CD4-positive, alpha-beta T cell treated with Interleukin-4 for 4 hours (primary cell): ENCODE results near the gene RAB43.
"Not testable (repeated sequence)": the region's sequence is repeated elsewhere in the genome, so short reads cannot be mapped to it uniquely, and the experiment has no call there.

Experiments used
- DNase-seq: peaks from one replicate; pipeline ENCODE4 v3.0.0-alpha.2; 2020

Gene RAB43

DNA sequence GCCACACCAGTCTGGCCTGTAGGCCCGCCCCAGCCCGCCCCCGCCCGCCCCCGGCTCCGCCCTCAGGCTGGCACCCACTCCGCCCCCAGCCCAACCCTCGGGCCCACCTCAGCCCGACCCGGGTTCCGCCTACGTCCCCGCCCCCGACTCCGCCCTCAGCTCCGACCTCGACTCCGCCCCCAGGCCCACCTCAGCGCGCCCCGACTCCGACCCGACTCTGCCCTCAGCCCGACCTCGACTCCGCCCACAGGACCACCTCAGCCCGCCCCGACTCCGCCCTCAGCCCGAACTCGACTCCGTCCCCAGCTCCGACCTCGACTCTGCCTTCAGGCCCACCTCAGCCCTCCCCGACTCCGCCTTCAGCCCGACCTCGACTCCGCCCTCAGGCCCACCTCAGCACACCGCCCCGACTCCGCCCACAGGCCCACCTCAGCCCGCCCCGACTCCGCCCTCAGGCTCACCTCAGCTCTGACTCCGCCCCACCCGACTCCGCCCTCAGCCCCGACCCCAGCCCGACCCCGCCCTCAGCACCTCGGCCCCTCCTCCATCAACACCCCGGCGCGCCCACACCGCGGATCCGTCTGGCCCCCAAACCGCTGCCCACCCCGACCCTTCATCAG, at the start of gene RAB43:
RAB43 (minus strand) TSS at position 13 of the 620 bp plus-strand sequence. CDS start 315 bp downstream, outside the sequence.
- peak; percentile 79 for DNase-seq

DNA sequence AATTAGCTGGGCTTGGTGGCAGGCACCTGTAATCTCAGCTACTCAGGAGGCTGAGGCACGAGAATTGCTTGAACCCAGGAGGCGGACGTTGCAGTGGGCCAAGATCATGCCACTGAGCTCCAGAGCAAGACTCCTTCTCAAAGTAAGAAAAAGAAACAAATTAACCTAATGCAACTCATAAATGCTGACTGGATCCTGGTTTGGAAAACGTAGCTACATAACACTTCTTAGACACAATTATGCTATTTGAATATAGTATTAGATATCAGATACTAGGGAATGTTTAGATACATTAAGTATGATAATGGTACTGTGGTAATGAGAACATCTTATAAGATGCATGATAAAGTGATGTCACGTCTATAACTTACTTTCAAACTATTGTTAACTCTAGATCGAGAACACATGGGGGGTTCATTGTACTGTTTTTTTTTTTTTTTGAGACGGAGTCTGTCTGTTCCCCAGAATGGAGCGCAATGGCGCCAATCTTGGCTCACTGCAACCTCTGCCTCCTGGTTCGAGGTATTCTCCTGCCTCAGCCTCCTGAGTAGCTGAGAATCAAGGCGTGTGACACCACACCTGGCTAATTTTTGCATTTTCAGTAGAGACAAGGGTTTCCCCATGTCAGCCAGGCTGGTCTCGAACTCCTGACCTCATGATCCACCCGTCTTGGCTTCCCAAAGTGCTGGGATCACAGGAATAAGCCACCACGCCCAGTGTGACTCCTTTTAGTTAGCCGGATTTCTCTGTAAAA, 45.2 kb upstream of the RAB43 start:
- DNase-seq = no peak

DNA sequence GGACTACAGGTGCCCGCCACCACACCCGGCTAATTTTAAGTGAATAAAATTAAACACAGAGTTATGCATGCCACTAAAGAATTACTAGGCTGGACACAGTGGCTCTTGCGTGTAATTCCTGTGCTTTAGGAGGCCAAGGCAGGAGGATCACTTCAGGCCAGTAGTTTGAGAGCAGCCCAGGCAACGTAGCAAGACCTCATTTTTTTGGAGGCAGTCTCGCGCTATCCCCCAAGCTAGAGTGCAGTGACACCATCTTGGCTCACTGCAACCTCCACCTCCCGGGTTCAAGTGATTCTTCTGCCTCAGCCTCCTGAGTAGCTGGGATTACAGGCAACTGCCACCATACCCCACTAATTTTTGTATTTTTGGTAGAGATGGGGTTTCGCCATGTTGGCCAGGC, 44.0 kb upstream of the RAB43 start:
- DNase-seq = not testable (repeated sequence)

DNA sequence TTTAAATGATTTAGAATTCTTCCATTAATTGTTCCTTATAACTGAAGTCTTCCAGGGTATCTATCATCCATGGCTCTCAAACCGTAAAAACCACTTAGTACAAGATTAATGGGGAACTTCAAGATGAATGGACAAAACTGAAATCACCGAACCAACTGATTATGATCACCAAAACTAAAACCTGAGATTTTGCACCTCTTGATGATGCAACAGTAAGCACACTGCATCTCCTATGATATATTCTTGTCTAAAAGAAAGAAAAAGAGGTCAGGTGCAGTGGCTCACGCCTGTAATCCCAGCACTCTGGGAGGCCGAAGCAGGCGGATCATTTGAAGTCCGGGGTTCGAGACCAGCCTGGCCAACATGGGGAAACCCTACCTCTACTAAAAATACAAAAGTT, 42.9 kb upstream of the RAB43 start:
- no peak for DNase-seq

DNA sequence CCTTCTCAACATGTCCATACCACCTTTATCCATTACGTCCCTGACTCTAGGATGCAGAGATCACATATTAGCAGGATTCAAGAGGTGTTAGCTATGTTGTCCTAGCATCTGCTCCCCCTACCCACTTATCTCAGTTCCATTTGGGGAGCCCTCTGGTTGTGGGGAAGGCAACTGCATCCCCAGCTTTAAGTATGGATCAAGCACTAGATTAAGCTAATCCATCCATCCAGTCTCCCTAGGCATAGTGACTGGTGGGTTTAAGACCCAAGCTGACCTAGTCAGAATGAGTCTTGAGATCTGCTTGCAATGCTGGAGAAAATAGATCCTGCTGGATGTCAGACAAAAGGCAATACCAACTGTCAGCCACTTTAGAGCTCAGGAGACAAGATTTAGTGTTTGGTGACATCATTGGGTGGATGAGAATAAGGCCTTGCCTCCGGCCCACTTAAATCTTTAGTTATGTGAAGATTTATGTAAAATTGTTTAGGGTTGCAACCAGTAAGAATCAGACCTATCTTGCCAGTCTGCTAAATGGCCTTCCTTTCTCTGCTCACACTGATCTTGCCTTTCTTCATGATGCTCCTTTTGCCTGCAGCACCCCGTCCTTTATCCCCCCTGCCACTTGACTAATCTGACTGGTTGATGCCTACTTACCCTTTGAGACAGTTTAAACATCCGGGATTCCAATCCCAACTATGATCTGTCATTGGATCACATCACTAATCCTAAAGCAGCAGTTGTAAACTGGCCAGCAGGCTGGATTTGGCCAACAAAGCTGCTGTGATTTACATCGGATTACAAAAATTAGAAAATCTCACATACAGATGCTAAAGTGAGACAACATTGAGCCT, 41.4 kb upstream of the RAB43 start:
- no peak for DNase-seq

DNA sequence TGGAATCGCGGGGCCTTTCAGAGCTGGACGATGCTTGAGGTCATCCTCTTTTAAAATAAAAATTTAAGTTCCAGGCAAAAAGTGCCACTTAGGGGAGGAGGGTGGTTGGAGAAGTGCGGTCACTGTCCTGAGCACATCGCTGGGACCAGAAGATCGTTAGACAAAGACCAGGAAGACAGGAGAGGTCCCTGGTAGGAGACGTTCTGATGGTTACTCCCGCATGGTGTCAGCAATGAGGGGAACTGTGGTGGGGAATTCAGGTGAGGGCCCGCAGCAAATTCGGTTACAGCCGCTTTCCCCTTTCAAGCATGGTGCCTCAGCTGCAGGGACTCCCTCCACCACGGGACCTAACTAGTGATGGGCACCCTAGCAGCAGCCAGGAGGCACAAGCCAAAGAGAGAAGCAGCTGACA, 40.3 kb upstream of the RAB43 start:
- DNase-seq = peak; percentile 12

DNA sequence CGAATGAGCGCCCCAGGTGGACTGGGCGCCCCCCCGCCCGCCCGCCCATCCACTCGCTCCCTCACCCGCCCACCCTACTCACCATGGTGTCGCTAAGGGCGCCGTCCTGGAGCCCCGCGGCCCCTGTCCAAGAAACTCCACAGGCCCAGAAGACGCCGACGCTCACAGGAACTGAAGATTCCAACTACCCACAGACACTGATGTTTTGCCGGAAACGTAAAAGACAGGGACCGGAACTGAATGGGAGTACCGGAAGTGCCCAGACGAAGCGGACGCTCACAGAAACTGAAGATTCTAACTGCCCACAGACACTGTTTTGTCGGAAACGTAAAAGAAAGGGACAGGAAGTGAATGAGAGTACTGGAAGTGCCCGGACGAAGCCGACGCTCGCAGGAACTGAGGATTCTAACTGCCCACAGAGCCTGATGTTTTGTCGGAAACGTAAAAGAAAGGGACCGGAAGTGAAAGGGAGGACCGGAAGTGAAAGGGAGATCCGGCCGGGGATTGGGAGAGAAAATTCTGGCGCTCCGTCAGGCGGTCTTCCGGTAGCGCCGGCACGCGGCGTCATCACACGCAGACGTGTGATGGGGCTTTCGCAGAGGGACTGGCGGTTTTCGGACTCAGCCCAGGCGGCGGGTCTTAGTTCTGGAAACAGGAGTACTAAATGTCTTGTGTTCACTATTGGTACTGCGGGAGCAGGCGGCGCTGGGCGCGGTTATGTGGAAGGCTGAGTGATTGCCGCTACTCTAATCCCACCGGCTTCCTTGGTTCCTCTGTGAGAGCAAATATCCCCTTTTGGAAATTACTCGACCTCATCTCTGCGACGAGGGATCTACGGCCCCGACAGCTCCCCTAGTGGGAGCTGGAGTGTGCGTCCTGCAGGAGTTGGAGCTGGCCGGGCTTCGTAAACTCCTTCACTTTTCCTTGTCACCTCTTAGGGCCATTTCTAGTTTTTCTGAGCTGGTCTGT, 39.6 kb upstream of the RAB43 start, which contains the start of gene ISY1:
ISY1 (minus strand) TSS at position 173 of the 969 bp plus-strand sequence; CDS start at position 85, 88 bp downstream.
- DNase-seq = peak; percentile 94

DNA sequence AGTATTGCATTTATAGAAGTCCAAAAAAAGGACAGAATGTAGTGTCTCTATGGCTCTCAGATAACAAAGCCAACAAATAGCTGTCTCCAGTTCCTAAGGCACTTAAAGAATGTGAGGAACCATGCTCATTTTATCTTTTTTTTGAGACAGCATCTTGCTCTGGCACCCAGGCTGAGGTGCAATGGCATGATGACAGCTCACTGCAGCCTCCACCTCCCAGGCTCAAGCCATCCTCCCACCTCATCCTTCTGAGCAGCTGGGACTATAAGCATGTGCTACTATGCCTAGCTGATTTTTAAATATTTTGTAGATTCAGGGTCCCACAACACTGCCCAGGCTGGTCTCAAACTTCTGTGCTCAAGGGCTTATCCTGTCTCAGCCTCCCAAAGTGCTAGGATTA, 23.2 kb upstream of the RAB43 start:
- no peak for DNase-seq

DNA sequence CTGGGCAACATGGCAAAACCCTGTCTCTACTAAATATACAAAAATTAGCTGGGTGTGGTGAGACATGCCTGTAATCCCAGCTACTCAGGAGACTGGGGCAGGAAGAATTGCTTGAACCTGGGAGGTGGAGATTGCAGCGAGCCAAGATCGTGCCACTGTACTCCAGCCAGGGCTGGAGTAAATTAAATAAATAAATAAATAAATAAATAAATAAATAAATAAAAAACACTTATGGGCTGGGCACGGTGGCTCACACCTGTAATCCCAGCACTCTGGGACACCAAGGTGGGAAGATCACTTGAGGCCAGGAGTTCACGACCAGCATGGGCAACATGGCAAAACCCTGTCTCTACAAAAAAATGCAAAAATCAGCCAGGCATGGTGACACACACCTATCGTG, 19.4 kb upstream of the RAB43 start:
- not testable (repeated sequence) for DNase-seq

DNA sequence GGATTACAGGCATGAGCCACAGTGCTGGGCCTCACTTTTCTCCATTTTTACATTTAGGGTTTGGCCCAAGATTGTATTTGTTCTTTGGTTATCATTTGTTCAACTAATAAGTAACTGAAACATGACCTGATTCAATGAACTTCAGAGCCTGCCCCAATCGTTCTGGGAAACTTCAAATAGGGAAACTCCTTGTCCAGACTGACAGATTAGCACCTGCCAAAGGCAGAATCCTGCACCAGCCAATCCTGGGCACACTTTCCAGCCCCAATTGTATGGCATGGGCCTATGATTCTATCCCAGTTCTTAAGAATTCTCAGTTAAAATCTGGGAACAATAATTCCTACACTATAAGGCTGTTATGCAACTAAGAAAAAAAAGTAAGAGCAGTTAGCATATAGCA, 18.3 kb upstream of the RAB43 start:
- DNase-seq = no peak

DNA sequence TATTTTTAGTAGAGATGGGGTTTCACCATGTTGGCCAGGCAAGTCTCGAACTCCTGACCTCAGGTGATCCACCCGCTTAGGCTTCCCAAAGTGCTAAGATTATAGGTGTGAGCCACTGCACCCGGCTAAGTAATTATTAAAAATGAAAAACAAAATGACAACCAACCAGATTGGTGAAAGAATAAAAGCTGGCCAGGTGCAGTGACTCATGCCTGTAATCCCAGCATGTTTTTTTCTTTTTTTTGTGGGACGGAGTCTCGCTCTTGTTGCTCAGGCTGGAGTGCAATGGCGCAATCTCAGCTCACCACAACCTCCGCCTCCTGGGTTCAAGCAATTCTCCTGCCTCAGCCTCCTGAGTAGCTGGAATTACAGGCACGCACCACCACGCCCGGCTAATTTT, 14.7 kb upstream of the RAB43 start:
- not testable (repeated sequence) for DNase-seq

DNA sequence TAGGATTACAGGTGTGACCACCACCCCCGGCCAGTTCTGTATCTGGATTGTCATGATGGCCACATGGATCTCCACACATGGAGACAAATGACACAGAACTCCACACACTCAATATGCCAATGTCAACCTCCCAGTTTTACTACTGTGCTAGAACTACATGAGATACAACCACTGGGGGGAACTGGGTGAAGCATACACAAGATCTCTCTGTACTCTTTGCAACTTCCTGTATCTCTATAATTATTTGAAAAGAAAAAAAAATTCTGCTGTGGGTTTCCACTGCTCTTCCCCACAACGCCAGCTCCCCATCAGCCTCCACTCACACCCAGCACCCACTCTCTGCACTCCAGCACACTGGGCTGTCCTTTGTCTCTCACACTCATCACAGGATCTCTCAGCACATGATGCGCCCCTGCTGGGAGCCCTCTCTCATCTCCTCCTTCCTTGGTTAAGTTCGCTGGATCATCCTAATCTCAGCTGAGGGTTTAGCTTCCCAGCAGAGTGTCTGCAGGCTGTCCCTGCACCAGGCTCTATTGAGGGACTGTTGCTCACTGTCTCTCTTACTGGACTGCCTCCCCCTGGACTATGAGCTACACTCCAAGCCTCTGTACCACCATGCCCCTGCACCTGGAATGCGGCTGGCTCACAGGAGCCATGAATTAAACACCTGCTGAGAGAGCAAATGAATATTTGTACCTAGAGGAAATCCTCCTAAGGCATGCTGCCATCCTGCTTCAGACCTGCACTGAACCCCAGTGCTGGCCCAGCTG, 10.7 kb upstream of the RAB43 start:
- no peak for DNase-seq

DNA sequence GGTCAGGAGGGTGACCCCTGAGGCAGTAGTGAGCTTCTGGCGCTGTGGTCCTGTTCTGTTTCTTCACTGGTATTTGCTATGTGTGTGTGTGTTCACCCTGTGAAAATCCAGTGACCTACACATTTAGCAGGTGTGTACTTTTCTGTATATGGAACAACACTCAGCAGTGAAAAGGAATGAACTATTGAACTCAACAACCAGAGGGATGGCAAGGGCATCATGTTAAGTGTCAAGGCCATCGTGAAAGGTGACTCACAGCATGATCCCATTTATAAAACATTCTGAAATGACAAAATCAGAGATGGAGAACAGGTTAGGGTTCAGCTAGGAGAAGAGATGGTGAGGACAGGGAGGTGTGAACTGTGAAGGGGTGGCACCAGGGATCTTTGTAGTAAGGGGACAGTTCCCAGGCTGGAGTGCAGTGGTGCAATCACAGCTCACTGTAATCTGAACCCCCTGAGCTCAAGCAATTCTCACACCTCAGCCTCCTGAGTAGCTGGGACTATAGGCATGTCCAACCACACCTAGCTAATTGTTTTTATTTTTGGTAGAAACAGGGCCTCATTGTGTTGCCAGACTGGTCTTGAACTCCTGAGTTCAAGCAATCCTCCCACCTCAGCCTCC, 10.0 kb upstream of the RAB43 start:
- no peak for DNase-seq

DNA sequence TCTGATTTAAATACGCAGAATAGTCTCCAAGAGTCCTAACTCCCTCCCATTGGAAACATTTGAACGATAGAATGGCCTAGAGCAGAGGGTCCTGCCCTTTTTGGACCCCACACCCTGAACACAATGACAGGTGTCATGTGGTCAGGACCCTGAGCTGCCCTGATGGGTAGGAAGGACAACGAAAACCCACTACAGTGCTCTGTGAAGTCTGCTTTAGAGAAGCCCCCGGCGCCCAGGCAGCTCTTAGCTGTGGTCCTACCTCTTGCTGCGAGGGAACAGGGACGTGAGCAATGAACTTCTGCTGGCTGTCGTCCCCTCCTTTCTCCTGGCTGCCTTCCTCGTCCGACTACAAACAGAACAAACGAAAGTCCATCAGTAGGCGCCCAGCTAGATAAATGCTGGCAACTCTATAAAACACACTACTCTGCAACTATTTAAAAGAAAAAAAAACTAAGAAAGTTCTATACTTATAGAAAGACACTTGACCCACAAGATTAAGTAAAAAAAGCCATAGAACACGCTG, 8.7 kb upstream of the RAB43 start:
- no peak for DNase-seq

DNA sequence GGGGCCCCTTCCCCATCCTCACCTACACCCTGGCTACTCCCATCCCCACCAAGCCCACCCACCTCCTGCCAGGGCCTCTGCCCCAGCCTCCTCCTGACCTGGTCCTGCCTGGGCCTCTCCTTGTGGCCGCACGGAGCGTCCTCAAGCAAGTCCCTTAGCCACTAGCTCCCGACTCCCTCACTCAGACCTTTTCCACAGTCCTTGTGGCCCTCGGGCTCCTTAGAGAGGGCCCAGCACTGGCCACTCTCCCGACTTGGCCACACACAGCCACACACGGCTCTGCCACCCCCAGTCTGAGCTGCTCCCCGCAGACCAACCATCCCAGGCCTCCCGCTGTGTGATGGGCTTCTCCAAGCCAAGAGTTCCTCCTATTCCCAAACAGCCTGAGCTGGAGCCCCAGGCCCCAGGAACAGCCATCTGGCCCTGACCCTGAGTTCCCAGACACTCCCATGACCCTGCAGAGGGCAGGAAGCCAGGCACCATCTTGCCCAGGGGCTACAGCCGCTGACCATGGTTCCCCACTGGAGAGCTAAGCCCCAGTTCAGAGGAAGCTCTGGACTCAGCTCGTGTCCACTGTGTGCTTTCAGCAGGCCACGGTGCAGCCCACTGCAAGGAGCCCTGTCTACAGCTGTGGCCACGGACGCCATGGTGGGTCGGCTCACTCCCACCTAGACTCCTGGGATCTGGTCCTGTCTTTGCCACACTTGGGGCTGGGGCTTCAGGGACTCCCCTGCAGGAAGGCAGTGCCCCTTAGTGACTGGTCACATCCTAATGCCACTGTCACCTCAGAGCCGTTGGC, 7.0 kb upstream of the RAB43 start:
- DNase-seq = no peak

DNA sequence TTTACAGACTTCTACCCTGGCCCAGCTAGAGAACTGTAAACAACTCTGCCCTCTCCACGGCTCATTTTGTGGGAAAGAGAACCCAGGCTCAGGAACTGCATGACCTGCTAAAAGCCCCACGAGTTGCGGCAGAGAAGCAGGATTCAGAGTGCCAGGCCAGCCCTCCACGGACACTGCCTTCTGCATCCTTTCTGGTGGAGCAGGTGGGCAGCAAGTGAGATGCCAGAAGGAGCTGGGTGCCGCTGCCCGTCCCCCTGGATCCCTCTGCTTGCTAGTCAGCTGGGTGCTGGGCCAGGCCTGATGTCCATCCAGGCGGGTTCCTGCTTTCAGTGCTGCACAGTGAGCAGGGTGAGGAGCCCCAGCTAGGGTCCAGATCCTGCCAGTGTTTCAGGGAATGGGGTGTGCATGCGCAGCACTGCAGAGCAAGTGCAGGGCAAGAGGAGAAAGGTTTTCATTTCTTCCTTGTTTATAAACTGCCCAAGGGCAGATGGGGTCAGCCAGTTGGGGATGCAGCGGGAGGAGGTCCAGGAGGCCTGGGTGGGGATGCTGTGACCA, 5.2 kb upstream of the RAB43 start:
- DNase-seq = no peak

DNA sequence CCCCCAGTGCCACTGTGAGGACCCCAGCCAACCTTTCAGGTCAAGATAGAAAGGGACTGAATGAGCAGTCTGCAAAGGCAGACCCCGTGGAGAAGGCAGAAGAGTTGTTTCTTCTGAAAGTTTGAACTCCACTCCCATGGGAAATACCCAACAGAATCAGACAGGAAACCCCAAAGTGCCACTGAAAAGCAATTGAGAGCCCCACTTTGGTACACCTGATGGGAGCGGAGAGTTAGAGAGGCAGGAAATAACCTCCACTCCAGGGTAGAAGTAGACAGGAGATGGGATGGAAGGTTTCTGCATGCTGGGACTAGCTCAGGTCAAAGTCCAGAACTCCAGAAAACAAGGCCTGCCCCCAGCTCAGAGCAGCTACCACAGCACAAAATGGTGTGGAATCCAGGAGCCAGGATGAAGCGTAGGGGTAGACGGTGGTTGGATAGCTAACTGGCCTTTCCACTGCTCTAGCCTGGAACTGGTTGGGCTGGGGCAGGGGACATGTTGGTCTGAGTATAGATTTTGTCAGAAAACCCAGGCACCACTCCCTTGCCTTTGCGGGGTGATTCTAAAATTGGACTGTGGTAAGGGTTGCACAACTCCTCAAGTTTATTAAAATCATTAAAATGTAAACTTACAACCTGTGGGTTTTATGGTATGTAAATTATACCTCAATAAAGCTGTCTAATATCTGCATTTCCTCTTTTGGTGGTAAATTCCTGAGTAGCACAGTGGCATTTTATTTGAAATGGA, 1.9 kb upstream of the RAB43 start:
- DNase-seq = peak; percentile 27

DNA sequence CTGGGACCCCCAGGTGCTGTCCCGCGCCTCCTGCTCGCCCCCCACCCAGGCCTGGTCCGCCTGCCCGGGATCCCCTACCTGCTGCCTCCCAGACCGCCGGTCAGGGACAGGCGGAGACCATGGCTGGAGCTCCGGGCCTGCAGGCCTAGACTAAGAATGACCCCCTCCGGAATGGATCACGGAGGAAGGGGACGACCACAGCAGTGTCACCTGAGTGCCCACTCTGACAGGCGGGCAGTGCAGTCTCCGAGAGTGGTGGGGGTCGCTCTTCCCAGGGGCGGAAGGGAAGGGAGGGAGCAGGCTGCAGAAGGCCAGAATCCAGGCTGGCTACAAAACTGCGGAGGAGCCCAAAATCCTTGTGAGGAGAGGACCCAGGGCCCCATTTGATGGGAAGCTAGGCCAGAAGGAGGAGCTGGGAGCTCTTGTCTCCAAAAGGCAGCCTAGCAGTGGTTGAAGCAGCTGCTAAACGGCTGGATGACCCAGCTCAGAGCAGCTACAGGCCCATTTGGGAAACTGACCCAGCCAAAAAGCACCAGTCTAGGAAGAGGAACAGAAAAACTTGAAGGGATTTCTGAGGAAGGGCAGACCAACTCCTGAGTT, 908 bp upstream of the RAB43 start:
- DNase-seq = no peak
